Spinal cord (tissue), 10 donors: ENCODE results near the gene DNAJC5. TPM values are rescaled to one million over a fixed set of nuclear protein-coding genes. Genes with fewer than 3 reads are reported as not detected.
"Not testable (repeated sequence)": the region's sequence is repeated elsewhere in the genome, so short reads cannot be mapped to it uniquely, and the experiment has no call there.

Experiments used
- DNase-seq, 6 donors: peaks; one replicate each; pipeline versions ENCODE4 v3.0.0 to v3.0.0-alpha.2; 2013 to 2015; ENCODE audit warnings: low spot score in 6 of 6, low read depth in 4 of 6
- H3K27ac ChIP-seq: one replicate; pipeline ENCODE4 v1.5.1; 2013; ENCODE audit warnings: low read depth, low read length, control low read depth
- H3K27me3 ChIP-seq: one replicate; pipeline ENCODE4 v1.6.1; 2013; ENCODE audit warnings: low read length; ENCODE audit not compliant: control insufficient read depth, insufficient read depth
- H3K36me3 ChIP-seq: one replicate; pipeline ENCODE4 v1.6.1; 2013; ENCODE audit warnings: low read length; ENCODE audit not compliant: control insufficient read depth, insufficient read depth
- H3K4me1 ChIP-seq: one replicate; pipeline ENCODE4 v1.6.1; 2013; ENCODE audit warnings: low read length; ENCODE audit not compliant: control insufficient read depth, insufficient read depth
- H3K4me3 ChIP-seq: one replicate; pipeline ENCODE4 v1.5.1; 2013; ENCODE audit warnings: low read depth, low read length, control low read depth
- H3K9me3 ChIP-seq: one replicate; pipeline ENCODE4 v1.6.1; 2013; ENCODE audit warnings: low read length; ENCODE audit not compliant: control insufficient read depth, insufficient read depth
- WGBS: methylation state at CpG from one replicate; pipeline ENCODE4 v1.1.5; 2013; ENCODE audit warnings: missing lambda C conversion rate; ENCODE audit not compliant: insufficient coverage; 5-methylcytosine and 5-hydroxymethylcytosine counted together
- polyA plus RNA-seq, 2 donors: library from polyadenylated mRNA; unstranded; fragments of 120-200 nt; gene quantifications; one replicate each; pipeline ENCODE4 v1.2.1, GENCODE V29; 2013; ENCODE audit not compliant: insufficient read length in 2 of 2
- total RNA-seq, 2 donors: library from RNA; depleted of rRNA in 1 of 2; stranded (reverse); fragments of 120-200 nt in 1 of 2; fragments of >200 nt in 1 of 2; gene quantifications; one replicate each; pipeline versions ENCODE4 v1.2.3 to v1.2.4, GENCODE V29; 2013 to 2014
- donor health status: healthy.

The DNAJC5 gene
- total and polyA plus RNA-seq, 4 donors: 59.4 to 112 (median 94.8) TPM

- DNase-seq: peak in 2 of 6 donors; percentile 93 to 94
- Histone ChIP-seq H3K4me3 (peak within 1 kb of the TSS; percentile 74), H3K36me3 (peaks cover 56% of the 10 kb centered on the region), H3K4me1 (peaks cover 47% of the 10 kb centered on the region), H3K9me3 (no peaks in the 10 kb centered on the region), H3K27ac (peak within 1 kb of the TSS; percentile 25), H3K27me3 (no peaks in the 10 kb centered on the region)
- WGBS: 2% methylated on average over 32 of the region's 73 CpGs
Observed at GRCh38 chr20:63969838-63970713, 75.2 kb downstream of the DNAJC5 start, which contains the start of gene ZNF512B. Gene ZNF512B (minus strand): TSS chr20:63969930. CDS start chr20:63967950, 1,980 bp downstream.

GRCh38 chr20:63970714-63971431 lies 75.9 kb downstream of the DNAJC5 start:
- Histone ChIP-seq H3K4me1 (peaks cover 47% of the 10 kb centered on the region), H3K9me3 (no peaks in the 10 kb centered on the region), H3K27ac (no peak overlapping the region), H3K36me3 (peaks cover 63% of the 10 kb centered on the region), H3K27me3 (no peaks in the 10 kb centered on the region), H3K4me3 (no peak overlapping the region)
- DNase-seq: no peak
- WGBS: no CpG with 5 or more reads among the region's 5 CpGs

- H3K4me3 ChIP-seq, H3K9me3 ChIP-seq, H3K27ac ChIP-seq, DNase-seq, H3K27me3 ChIP-seq: not testable (repeated sequence)
- Histone ChIP-seq H3K4me1 (peaks cover 47% of the 10 kb centered on the region), H3K36me3 (peaks cover 63% of the 10 kb centered on the region)
- 60% methylated on average over 1 of the region's 10 CpGs for WGBS
Observed at GRCh38 chr20:63971960-63972311, 77.0 kb downstream of the DNAJC5 start.

- Histone ChIP-seq H3K9me3 (no peaks in the 10 kb centered on the region), H3K4me1 (peaks cover 47% of the 10 kb centered on the region), H3K4me3 (no peak overlapping the region), H3K27me3 (no peaks in the 10 kb centered on the region), H3K36me3 (peaks cover 61% of the 10 kb centered on the region), H3K27ac (no peak overlapping the region)
- peak in 1 of 6 donors; percentile 9 for DNase-seq
- 78% methylated on average over 18 of the region's 18 CpGs for WGBS
Observed at GRCh38 chr20:63972312-63973159, 77.6 kb downstream of the DNAJC5 start.

- DNase-seq: no peak
- WGBS: 96% methylated on average over 3 of the region's 3 CpGs
- H3K27ac ChIP-seq: peak overlapping the region; percentile 52
- no peaks in the 10 kb centered on the region for H3K9me3 ChIP-seq
- peak overlapping the region; percentile 38 for H3K4me3 ChIP-seq
- no peaks in the 10 kb centered on the region for H3K27me3 ChIP-seq
- peaks cover 60% of the 10 kb centered on the region for H3K36me3 ChIP-seq
- peaks cover 49% of the 10 kb centered on the region for H3K4me1 ChIP-seq
Observed at GRCh38 chr20:63973160-63973479, 78.2 kb downstream of the DNAJC5 start.

GRCh38 chr20:63973636-63974401 lies 78.9 kb downstream of the DNAJC5 start:
- Histone ChIP-seq H3K9me3 (no peaks in the 10 kb centered on the region), H3K27ac (peak overlapping the region; percentile 52), H3K4me1 (peaks cover 49% of the 10 kb centered on the region), H3K4me3 (peak overlapping the region; percentile 38), H3K36me3 (peaks cover 53% of the 10 kb centered on the region), H3K27me3 (no peaks in the 10 kb centered on the region)
- DNase-seq: peak in 3 of 6 donors; percentile 67 to 92 (median 89)
- WGBS: 11% methylated on average over 35 of the region's 37 CpGs

- Histone ChIP-seq H3K4me1 (peaks cover 48% of the 10 kb centered on the region), H3K27ac (peak overlapping the region; percentile 52), H3K9me3 (no peaks in the 10 kb centered on the region), H3K4me3 (no peak overlapping the region), H3K36me3 (peaks cover 52% of the 10 kb centered on the region), H3K27me3 (no peaks in the 10 kb centered on the region)
- WGBS: 60% methylated on average over 15 of the region's 19 CpGs
- DNase-seq: peak in 1 of 6 donors; percentile 20
Observed at GRCh38 chr20:63974402-63975200, 79.7 kb downstream of the DNAJC5 start.

- not testable (repeated sequence) for H3K27ac ChIP-seq, DNase-seq
- peaks cover 52% of the 10 kb centered on the region for H3K4me1 ChIP-seq
Observed at GRCh38 chr20:63976511-63976910, 81.6 kb downstream of the DNAJC5 start.

More at GRCh38 chr20:63976511-63976910, 81.6 kb downstream of the DNAJC5 start:
- not testable (repeated sequence) for H3K4me3 ChIP-seq, H3K9me3 ChIP-seq, H3K27me3 ChIP-seq
- H3K36me3 ChIP-seq: peaks cover 52% of the 10 kb centered on the region
- WGBS: 100% methylated on average over 5 of the region's 7 CpGs
